HCT116 (cell line): Measurements from ENCODE around the gene DBR1. TPM values are rescaled to one million over a fixed set of nuclear protein-coding genes. Genes with fewer than 3 reads are reported as not detected.

ENCODE experiments used
- ATAC-seq: fragments of 200-7000 bp; cut with Tn5 transposase; 2 replicates; pipeline ENCODE4 v1.9.1; 2020; ENCODE audit warnings: mild to moderate bottlenecking, moderate library complexity
- BruUV-seq: library from RNA; stranded (reverse); fragments of 400-500 nt; replicated peaks from 2 replicates; lab custom pipeline; 2021; lab: Mats Ljungman, UMichigan
- CTCF ChIA-PET: fragments of 300-600 bp; sonication (Branson Sonifier 250); formaldehyde crosslinking; loops from one replicate; lab custom pipeline; 2021; ENCODE audit warnings: antibody characterized with exemption; lab: Charles Lee
- POLR2A ChIA-PET: fragments of 300-600, 350-600 bp; sonication (Branson Sonifier 250); formaldehyde crosslinking; loops from one replicate; lab custom pipeline; 2021; ENCODE audit warnings: antibody characterized with exemption; lab: Charles Lee
- RAD21 ChIA-PET, 2 experiments: fragments of 300-600 bp; sonication (Branson Sonifier 250); formaldehyde crosslinking; loops; one replicate each; lab custom pipeline; 2023; ENCODE audit warnings: low total read pairs in 2 of 2; ENCODE audit not compliant: uncharacterized antibody in 2 of 2, unreplicated experiment in 2 of 2, low non-redundant PET in 1 of 2; lab: Charles Lee
- DNase-seq: peaks from one replicate; pipeline ENCODE4 v3.0.0-alpha.2; 2010; ENCODE audit warnings: low read depth, low spot score
- H2AFZ ChIP-seq: fragments of 200-600 bp; shearing (Covaris generic), sonication (generic); 2 replicates; pipeline ENCODE4 v1.6.1; 2017; ENCODE audit warnings: low read depth, mixed run types, mixed read lengths, antibody characterized with exemption, low read length; ENCODE audit not compliant: poor library complexity, severe bottlenecking
- H3K27ac ChIP-seq: 2 replicates; pipeline ENCODE4 v1.5.1; 2012; ENCODE audit warnings: low read depth, low read length
- H3K27me3 ChIP-seq: fragments of 200-600 bp; sonication (generic); 2 replicates; pipeline ENCODE4 v1.6.1; 2016; ENCODE audit warnings: mixed run types, low read length, mixed read lengths; ENCODE audit not compliant: insufficient read depth
- H3K36me3 ChIP-seq, 2 experiments: fragments of 200-500 bp in 1 of 2; fragments of 200-600 bp in 1 of 2; sonication (Bioruptor generic) in 1 of 2; sonication (generic) in 1 of 2; 2 replicates each; pipeline versions ENCODE4 v1.5.1 to v1.6.1; 2014 to 2016; ENCODE audit warnings: low read length in 2 of 2, inconsistent platforms in 1 of 2, mixed read lengths in 1 of 2, mixed run types in 1 of 2; ENCODE audit not compliant: insufficient read depth in 2 of 2, control insufficient read depth in 1 of 2
- H3K4me1 ChIP-seq, 2 experiments: fragments of 200-600 bp in 1 of 2; sonication (generic) in 1 of 2; 2 replicates each; pipeline versions ENCODE4 v1.5.1 to v1.6.1; 2012 to 2017; ENCODE audit warnings: low read length in 2 of 2, inconsistent platforms in 1 of 2, mild to moderate bottlenecking in 1 of 2, mixed read lengths in 1 of 2, mixed run types in 1 of 2, moderate library complexity in 1 of 2; ENCODE audit not compliant: insufficient read depth in 2 of 2, control insufficient read depth in 1 of 2
- H3K4me2 ChIP-seq: fragments of 200-600 bp; sonication (generic); 2 replicates; pipeline ENCODE4 v1.6.1; 2017; ENCODE audit warnings: mixed run types, low read length, mixed read lengths
- H3K4me3 ChIP-seq, 2 experiments: fragments of 200-600 bp in 1 of 2; sonication (generic) in 1 of 2; replicated peaks in 1 of 2; 2 replicates each; pipeline ENCODE4 v1.5.1; 2011 to 2016; ENCODE audit warnings: low read length in 2 of 2, control low read depth in 1 of 2, low read depth in 1 of 2, mild to moderate bottlenecking in 1 of 2, mixed read lengths in 1 of 2, mixed run types in 1 of 2
- H3K79me2 ChIP-seq: fragments of 200-600 bp; sonication (generic); 2 replicates; pipeline ENCODE4 v1.6.1; 2017; ENCODE audit warnings: mild to moderate bottlenecking, mixed run types, low read length, moderate library complexity, mixed read lengths; ENCODE audit not compliant: insufficient read depth
- H3K9ac ChIP-seq: fragments of 200-600 bp; sonication (generic); 2 replicates; pipeline ENCODE4 v1.6.1; 2016; ENCODE audit warnings: low read length, mixed read lengths
- H3K9me2 ChIP-seq: fragments of 200-600 bp; sonication (generic), shearing (Covaris generic); 2 replicates; pipeline ENCODE4 v1.6.1; 2017; ENCODE audit warnings: mixed run types, mild to moderate bottlenecking, moderate library complexity; ENCODE audit not compliant: insufficient read depth
- H3K9me3 ChIP-seq, 2 experiments: fragments of 200-500 bp in 1 of 2; fragments of 200-600 bp in 1 of 2; sonication (Bioruptor generic) in 1 of 2; sonication (generic) in 1 of 2; 2 replicates each; pipeline ENCODE4 v1.6.1; 2014 to 2017; ENCODE audit warnings: low read length in 2 of 2, mixed read lengths in 2 of 2, inconsistent platforms in 1 of 2, low read depth in 1 of 2, mild to moderate bottlenecking in 1 of 2, mixed run types in 1 of 2, moderate library complexity in 1 of 2; ENCODE audit not compliant: control insufficient read depth in 1 of 2, insufficient read depth in 1 of 2
- H4K20me1 ChIP-seq: fragments of 200-600 bp; sonication (generic), shearing (Covaris generic); 2 replicates; pipeline ENCODE4 v1.6.1; 2017; ENCODE audit warnings: mixed run types, mild to moderate bottlenecking, moderate library complexity; ENCODE audit not compliant: insufficient read depth
- EGR1 ChIP-seq: IDR thresholded peaks from 2 replicates; pipeline ENCODE4 v1.6.1; 2012; ENCODE audit warnings: low read depth
- ELF1 ChIP-seq: IDR thresholded peaks from 2 replicates; pipeline ENCODE4 v1.6.1; 2012; ENCODE audit warnings: low read depth, borderline replicate concordance
- EZH2 ChIP-seq: fragments of 200-600 bp; sonication (generic); IDR thresholded peaks from 2 replicates; pipeline ENCODE4 v1.6.1; 2017; ENCODE audit warnings: antibody characterized with exemption, mixed run types
- FOSL1 ChIP-seq: IDR thresholded peaks from 2 replicates; pipeline ENCODE4 v1.6.1; 2012; ENCODE audit warnings: low read depth
- JUND ChIP-seq: IDR thresholded peaks from 2 replicates; pipeline ENCODE4 v1.6.1; 2012
- RAD21 ChIP-seq: IDR thresholded peaks from 2 replicates; pipeline ENCODE4 v1.6.1; 2012; ENCODE audit warnings: low read depth, mild to moderate bottlenecking
- SIN3A ChIP-seq: IDR thresholded peaks from 2 replicates; pipeline ENCODE4 v1.6.1; 2012; ENCODE audit warnings: low read depth
- SP1 ChIP-seq: IDR thresholded peaks from 2 replicates; pipeline ENCODE4 v1.6.1; 2012; ENCODE audit warnings: low read depth
- SRF ChIP-seq: IDR thresholded peaks from 2 replicates; pipeline ENCODE4 v1.6.1; 2012; ENCODE audit warnings: low read depth
- TCF7L2 ChIP-seq: IDR thresholded peaks from 2 replicates; pipeline ENCODE4 v1.7.0; 2011; ENCODE audit warnings: borderline replicate concordance, inconsistent platforms; ENCODE audit not compliant: insufficient read depth, insufficient read length; ENCODE audit errors: extremely low read depth
- YY1 ChIP-seq: IDR thresholded peaks from 2 replicates; pipeline ENCODE4 v1.6.1; 2011; ENCODE audit warnings: low read length, low read depth, moderate library complexity, mild to moderate bottlenecking; ENCODE audit not compliant: insufficient replicate concordance; ENCODE audit errors: extremely low read depth
- ZFX ChIP-seq: fragments of 450-650 bp; IDR thresholded peaks from 2 replicates; pipeline ENCODE4 v1.6.1; 2017
- ZNF274 ChIP-seq: fragments of 200-500 bp; sonication (Bioruptor generic); IDR thresholded peaks from 2 replicates; pipeline ENCODE4 v1.6.1; 2014; ENCODE audit warnings: mild to moderate bottlenecking, low read depth, low read length, inconsistent platforms
- intact Hi-C: fragments of 100-400 bp; cut with micrococcal nuclease; formaldehyde crosslinking; loops from 2 replicates; pipeline ENCODE4 v1.10.0; 2022
- total RNA-seq: library from RNA; stranded (reverse); gene quantifications from one replicate; pipeline ENCODE4 v1.2.1, GENCODE V29; 2021; ENCODE audit not compliant: unreplicated experiment
- TF ChIP-seq, protein P1 (sequence below): IDR thresholded peaks from 2 replicates; pipeline ENCODE4 v1.6.1; 2012
- TF ChIP-seq, protein P2 (sequence below): IDR thresholded peaks from 2 replicates; pipeline ENCODE4 v1.6.1; 2012; ENCODE audit warnings: low read depth
- TF ChIP-seq, protein P3 (sequence below), 3 experiments: fragments of 200-600 bp in 1 of 3; sonication (generic) in 1 of 3; IDR thresholded peaks in 2 of 3; conservative IDR thresholded peaks in 1 of 3; 2 replicates each; pipeline ENCODE4 v1.5.1; 2012 to 2017; ENCODE audit warnings: low read depth in 2 of 3, low read length in 2 of 3, antibody characterized with exemption in 1 of 3, borderline replicate concordance in 1 of 3, control low read depth in 1 of 3, mild to moderate bottlenecking in 1 of 3, mixed read lengths in 1 of 3, mixed run types in 1 of 3, moderate library complexity in 1 of 3; ENCODE audit not compliant: insufficient read depth in 1 of 3
- TF ChIP-seq, protein P4 (sequence below): IDR thresholded peaks from 2 replicates; pipeline ENCODE4 v1.6.1; 2012

The DBR1 gene
- total RNA-seq, 1 experiment from 2014 or later, result 21.6 TPM

DNA sequence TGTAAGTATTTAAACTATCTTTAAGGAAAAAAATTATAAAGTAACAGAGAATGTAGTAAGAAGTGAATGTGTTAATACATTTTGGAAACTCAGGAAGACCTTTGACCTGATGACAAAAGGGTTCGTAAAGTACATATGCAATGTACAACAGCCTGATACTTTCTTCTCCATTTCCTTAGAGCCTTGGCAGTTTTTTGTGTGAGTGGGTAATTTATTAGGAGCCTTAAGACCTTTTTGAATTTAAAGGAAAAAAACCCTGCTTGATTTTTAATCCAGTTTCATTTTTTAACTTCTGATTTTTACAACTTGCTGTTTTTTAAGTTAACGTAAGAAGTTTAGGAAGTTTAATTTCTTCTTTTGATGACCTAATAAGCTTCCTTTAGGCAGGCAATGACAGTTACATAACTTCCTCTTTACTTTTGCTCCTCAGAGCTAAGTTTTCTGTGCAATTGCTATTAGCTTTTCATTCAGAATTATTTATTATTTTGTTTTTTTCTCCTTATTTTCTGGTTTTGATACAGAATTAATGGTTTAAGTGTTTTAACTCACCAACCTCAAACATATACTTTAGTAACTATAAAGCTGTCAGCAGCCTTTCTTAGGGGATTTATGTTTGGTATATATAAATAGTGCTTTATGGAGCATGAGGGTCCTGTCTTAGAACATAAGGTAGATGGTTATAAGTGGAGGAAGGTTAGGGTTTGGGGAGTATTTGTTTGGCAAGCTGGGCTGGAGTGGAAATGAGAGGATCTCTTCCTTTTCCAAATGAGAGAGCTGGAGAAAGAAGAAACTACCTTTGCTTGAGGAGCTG lies 47.6 kb upstream of the DBR1 start:
- TF ChIP-seq, protein P1, sequence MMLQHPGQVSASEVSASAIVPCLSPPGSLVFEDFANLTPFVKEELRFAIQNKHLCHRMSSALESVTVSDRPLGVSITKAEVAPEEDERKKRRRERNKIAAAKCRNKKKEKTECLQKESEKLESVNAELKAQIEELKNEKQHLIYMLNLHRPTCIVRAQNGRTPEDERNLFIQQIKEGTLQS, result no peak
- TF ChIP-seq EGR1 (no peak), TCF7L2 (no peak), SIN3A (no peak), SP1 (no peak), JUND (no peak), ZFX (no peak), ELF1 (no peak), RAD21 (no peak), SRF (no peak), FOSL1 (no peak), ZNF274 (no peak), YY1 (no peak), EZH2 (no peak)
- TF ChIP-seq, protein P2, sequence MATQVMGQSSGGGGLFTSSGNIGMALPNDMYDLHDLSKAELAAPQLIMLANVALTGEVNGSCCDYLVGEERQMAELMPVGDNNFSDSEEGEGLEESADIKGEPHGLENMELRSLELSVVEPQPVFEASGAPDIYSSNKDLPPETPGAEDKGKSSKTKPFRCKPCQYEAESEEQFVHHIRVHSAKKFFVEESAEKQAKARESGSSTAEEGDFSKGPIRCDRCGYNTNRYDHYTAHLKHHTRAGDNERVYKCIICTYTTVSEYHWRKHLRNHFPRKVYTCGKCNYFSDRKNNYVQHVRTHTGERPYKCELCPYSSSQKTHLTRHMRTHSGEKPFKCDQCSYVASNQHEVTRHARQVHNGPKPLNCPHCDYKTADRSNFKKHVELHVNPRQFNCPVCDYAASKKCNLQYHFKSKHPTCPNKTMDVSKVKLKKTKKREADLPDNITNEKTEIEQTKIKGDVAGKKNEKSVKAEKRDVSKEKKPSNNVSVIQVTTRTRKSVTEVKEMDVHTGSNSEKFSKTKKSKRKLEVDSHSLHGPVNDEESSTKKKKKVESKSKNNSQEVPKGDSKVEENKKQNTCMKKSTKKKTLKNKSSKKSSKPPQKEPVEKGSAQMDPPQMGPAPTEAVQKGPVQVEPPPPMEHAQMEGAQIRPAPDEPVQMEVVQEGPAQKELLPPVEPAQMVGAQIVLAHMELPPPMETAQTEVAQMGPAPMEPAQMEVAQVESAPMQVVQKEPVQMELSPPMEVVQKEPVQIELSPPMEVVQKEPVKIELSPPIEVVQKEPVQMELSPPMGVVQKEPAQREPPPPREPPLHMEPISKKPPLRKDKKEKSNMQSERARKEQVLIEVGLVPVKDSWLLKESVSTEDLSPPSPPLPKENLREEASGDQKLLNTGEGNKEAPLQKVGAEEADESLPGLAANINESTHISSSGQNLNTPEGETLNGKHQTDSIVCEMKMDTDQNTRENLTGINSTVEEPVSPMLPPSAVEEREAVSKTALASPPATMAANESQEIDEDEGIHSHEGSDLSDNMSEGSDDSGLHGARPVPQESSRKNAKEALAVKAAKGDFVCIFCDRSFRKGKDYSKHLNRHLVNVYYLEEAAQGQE, result no peak
- TF ChIP-seq, protein P3, sequence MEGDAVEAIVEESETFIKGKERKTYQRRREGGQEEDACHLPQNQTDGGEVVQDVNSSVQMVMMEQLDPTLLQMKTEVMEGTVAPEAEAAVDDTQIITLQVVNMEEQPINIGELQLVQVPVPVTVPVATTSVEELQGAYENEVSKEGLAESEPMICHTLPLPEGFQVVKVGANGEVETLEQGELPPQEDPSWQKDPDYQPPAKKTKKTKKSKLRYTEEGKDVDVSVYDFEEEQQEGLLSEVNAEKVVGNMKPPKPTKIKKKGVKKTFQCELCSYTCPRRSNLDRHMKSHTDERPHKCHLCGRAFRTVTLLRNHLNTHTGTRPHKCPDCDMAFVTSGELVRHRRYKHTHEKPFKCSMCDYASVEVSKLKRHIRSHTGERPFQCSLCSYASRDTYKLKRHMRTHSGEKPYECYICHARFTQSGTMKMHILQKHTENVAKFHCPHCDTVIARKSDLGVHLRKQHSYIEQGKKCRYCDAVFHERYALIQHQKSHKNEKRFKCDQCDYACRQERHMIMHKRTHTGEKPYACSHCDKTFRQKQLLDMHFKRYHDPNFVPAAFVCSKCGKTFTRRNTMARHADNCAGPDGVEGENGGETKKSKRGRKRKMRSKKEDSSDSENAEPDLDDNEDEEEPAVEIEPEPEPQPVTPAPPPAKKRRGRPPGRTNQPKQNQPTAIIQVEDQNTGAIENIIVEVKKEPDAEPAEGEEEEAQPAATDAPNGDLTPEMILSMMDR (IDR thresholded peaks at IDR 0.05 in 2 of 3, conservative IDR thresholded peaks at IDR 0.05 in 1 of 3; ENCODE audit: borderline replicate concordance in 1 of 3, insufficient read depth in 1 of 3, low read depth in 2 of 3, low read length in 2 of 3), result no peak
- TF ChIP-seq, protein P4, sequence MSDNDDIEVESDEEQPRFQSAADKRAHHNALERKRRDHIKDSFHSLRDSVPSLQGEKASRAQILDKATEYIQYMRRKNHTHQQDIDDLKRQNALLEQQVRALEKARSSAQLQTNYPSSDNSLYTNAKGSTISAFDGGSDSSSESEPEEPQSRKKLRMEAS, result no peak
- TF ChIP-seq, all 23 proteins: peak for 0
- BruUV-seq, result no TSS peak
- ChIA-PET RAD21 (no interaction called here), POLR2A (no interaction called here), CTCF (no interaction called here)
- intact Hi-C loops, result no loop called here
- Histone ChIP-seq H3K27me3 (no peaks in the 10 kb centered on the region), H3K36me3 (peaks cover 13% of the 10 kb centered on the region in 2 experiments), H3K9me2 (no peaks in the 10 kb centered on the region), H3K4me1 (peaks cover 0 to 8% of the 10 kb centered on the region in 2 experiments; a peak in 1 of 4 replicates), H3K9ac (no peak overlapping the region), H3K4me2 (no peak overlapping the region), H3K27ac (no peak overlapping the region), H3K79me2 (peaks cover 37% of the 10 kb centered on the region), H2AFZ (no peak overlapping the region), H3K4me3 (no peak overlapping the region), H4K20me1 (no peaks in the 10 kb centered on the region), H3K9me3 (no peaks in the 10 kb centered on the region)
- ATAC-seq (no peak), DNase-seq (no peak)
